GM12873 (cell line): ENCODE measurements around the gene ESAM.

ENCODE experiments used
- TF ChIP-seq, protein P1 (sequence below): IDR thresholded peaks from 2 replicates; pipeline ENCODE4 v1.5.1; 2012; ENCODE audit warnings: low read depth, mild to moderate bottlenecking, moderate library complexity, low read length, control low read depth; ENCODE audit not compliant: insufficient read depth; ENCODE audit errors: missing control alignments

The ESAM gene

DNA sequence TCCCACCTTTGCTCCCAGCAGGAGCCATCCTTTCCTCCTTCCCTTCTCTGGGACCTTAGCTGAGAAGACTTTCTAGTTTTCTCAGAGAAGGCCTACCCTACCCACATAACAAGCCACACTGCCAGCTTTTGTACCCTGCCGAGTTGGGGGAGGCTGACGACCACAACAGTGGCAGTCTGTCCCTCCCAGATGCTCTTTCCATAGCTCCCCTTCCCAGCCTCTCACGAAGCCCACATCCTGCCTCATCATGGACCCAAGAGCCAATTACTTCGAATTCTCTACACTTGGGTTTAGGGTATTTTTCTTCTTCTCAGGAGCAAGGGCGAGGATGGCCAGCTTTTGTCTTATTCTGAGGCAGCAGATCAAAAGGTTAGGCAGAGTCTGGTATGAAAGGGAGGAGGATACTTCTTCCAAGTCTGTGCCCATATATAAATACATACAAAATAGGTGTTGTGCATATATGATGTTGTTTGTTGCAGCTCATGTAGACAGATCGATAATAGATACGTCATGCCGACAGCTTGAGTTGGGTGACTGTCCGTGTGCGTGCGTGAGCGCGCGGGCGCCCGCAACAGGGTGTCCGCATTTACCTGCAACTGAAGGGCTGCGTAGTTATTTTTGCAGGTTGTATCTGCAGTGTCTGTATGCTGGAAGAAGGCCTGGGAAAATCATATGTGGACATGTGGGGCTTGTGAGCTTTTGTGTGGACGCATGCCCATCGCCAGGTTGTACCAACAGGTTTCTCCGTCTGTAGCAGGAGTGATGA, 23.2 kb downstream of the ESAM start:
- TF ChIP-seq, protein P1, sequence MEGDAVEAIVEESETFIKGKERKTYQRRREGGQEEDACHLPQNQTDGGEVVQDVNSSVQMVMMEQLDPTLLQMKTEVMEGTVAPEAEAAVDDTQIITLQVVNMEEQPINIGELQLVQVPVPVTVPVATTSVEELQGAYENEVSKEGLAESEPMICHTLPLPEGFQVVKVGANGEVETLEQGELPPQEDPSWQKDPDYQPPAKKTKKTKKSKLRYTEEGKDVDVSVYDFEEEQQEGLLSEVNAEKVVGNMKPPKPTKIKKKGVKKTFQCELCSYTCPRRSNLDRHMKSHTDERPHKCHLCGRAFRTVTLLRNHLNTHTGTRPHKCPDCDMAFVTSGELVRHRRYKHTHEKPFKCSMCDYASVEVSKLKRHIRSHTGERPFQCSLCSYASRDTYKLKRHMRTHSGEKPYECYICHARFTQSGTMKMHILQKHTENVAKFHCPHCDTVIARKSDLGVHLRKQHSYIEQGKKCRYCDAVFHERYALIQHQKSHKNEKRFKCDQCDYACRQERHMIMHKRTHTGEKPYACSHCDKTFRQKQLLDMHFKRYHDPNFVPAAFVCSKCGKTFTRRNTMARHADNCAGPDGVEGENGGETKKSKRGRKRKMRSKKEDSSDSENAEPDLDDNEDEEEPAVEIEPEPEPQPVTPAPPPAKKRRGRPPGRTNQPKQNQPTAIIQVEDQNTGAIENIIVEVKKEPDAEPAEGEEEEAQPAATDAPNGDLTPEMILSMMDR, result no peak

GRCh38 chr11:124737638-124738305, 24.3 kb downstream of the ESAM start:
- TF ChIP-seq, protein P1, result no peak

- TF ChIP-seq, protein P1, result no peak
These were observed 25.4 kb downstream of the ESAM start for GRCh38 chr11:124736736-124737135.

- TF ChIP-seq, protein P1, result no peak
These were observed 29.9 kb downstream of the ESAM start for GRCh38 chr11:124732230-124732629.

- TF ChIP-seq, protein P1, result no peak
These were observed 32.5 kb downstream of the ESAM start for GRCh38 chr11:124729571-124729970.

GRCh38 chr11:124728134-124728533, 34.0 kb downstream of the ESAM start:
- TF ChIP-seq, protein P1, result no peak

- TF ChIP-seq, protein P1, result no peak
These were observed 34.6 kb downstream of the ESAM start for GRCh38 chr11:124727474-124727873.
